ENCODE results near the gene CREBZF. TPM values are rescaled to one million over a fixed set of nuclear protein-coding genes. Genes with fewer than 3 reads are reported as not detected.

The CREBZF gene
- total RNA-seq, 4 donors from 2014 or later: 26.1 to 87.1 (median 32.8) TPM

DNA sequence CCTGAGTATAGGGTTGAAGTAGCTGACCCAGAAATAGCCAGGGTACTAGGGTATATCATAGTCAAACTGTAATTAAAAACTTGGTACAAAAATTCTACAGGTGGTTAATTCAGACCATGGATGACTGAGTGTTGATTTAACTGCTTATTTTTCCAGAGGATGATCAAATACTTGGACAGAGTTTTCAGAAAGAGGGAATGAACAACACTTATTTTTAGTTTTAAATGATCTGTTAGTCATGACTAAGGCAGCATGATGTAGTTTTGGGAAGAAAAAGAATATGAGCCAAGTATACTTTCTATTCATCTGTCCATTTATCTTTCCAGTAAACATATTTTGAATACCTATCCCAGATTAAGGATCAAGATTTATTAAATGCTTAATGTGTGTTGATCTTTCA is 40.9 kb upstream of the CREBZF start:
- H3K27ac ChIP-seq: no peak overlapping the region
- H3K4me3 ChIP-seq: no peak overlapping the region
- no peaks in the 10 kb centered on the region for H3K27me3 ChIP-seq
- DNase-seq (ENCODE audit: low spot score in 2 of 2): no peak
- no peak for TF ChIP-seq POLR2A (IDR thresholded peaks at IDR 0.05)
- TF ChIP-seq CTCF (IDR thresholded peaks at IDR 0.05): no peak
- no peak for TF ChIP-seq POLR2AphosphoS5 (IDR thresholded peaks at IDR 0.05)
- TF ChIP-seq EP300 (IDR thresholded peaks at IDR 0.05): no peak
- H3K4me1 ChIP-seq: no peaks in the 10 kb centered on the region
- no peaks in the 10 kb centered on the region for H3K9me3 ChIP-seq
- no peaks in the 10 kb centered on the region for H3K36me3 ChIP-seq

DNA sequence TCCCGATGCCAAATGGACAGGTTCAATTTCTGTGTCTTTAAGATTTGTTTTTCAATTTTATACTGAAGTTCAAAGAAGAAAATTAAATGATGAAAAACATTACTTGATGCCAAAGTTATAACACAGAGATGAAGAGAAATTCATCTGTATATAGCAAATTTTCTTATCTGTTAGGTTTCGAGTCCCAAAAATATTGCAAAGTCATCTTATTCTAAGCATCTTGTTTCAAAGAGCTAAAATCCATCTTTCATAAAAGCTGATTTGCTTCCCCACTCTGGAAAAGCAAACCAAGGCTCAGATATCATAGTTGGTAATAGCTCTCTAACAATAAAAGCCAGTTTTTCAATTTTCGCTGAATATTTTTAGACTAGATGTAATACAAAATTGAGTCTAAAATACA is 40.0 kb upstream of the CREBZF start:
- Histone ChIP-seq H3K4me1 (no peaks in the 10 kb centered on the region), H3K27me3 (no peaks in the 10 kb centered on the region), H3K36me3 (no peaks in the 10 kb centered on the region), H3K27ac (no peak overlapping the region), H3K9me3 (no peaks in the 10 kb centered on the region), H3K4me3 (no peak overlapping the region)
- TF ChIP-seq POLR2AphosphoS5 (IDR thresholded peaks at IDR 0.05) (no peak), CTCF (IDR thresholded peaks at IDR 0.05) (no peak), EP300 (IDR thresholded peaks at IDR 0.05) (no peak)
- 98% methylated on average over 3 of the region's 3 CpGs for WGBS
- no peak for DNase-seq (ENCODE audit: low spot score in 2 of 2)

DNA sequence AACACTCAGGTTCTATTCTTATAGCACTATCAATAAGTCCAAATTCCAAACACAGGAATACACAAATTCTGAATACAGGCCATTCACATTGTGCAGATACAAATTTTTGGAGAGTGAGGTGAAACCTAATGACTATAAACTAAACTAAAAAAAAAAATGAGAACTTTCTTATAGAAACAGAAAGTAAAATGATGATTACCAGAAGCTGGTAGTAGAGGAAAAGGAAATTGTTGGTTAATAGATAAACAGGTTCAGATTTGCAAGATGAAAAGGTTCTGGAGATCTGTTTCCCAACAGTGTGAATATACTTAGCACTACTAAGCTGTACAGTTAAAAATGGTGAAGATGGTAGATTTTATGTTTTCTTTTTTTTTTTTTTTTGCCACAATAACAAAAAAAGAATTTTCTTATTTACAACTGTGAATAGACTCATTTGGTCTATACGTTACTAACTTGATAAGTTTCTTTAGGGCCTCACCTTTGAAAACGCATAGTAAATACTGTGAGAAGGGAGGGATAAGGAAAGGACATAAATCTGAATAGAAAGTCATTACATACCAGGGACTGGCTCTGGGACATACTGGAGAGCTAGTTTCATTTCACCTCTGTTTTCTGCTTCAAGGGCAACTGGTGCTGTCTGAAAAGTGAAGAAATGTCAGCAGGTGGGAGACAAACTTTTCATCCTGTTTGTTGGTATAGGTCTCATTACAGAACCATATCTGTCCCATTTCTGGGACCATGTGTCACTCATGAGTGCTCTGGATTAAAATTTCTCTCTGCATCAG is 35.2 kb upstream of the CREBZF start:
- Histone ChIP-seq H3K27ac (no peak overlapping the region), H3K9me3 (no peaks in the 10 kb centered on the region)
- 83% methylated on average over 2 of the region's 2 CpGs for WGBS

GRCh38 chr11:85698195-85698594 is 33.3 kb upstream of the CREBZF start:
- H3K4me1 ChIP-seq: no peaks in the 10 kb centered on the region
- H3K4me3 ChIP-seq: no peak overlapping the region
- H3K27ac ChIP-seq: no peak overlapping the region
- no peaks in the 10 kb centered on the region for H3K9me3 ChIP-seq
- H3K36me3 ChIP-seq: no peaks in the 10 kb centered on the region
- H3K27me3 ChIP-seq: no peaks in the 10 kb centered on the region
- DNase-seq (ENCODE audit: low spot score in 2 of 2): no peak
- TF ChIP-seq POLR2A (IDR thresholded peaks at IDR 0.05) (no peak), POLR2AphosphoS5 (IDR thresholded peaks at IDR 0.05) (no peak), EP300 (IDR thresholded peaks at IDR 0.05) (no peak)
- WGBS: 57% methylated on average over 1 of the region's 1 CpG

More for the DNA sequence above, 35.2 kb upstream of the CREBZF start:
- no peaks in the 10 kb centered on the region for H3K4me1 ChIP-seq
- TF ChIP-seq POLR2AphosphoS5 (IDR thresholded peaks at IDR 0.05) (no peak), POLR2A (IDR thresholded peaks at IDR 0.05) (no peak), EP300 (IDR thresholded peaks at IDR 0.05) (no peak), CTCF (IDR thresholded peaks at IDR 0.05) (no peak)
- no peaks in the 10 kb centered on the region for H3K27me3 ChIP-seq
- DNase-seq (ENCODE audit: low spot score in 2 of 2): no peak
- H3K4me3 ChIP-seq: no peak overlapping the region
- no peaks in the 10 kb centered on the region for H3K36me3 ChIP-seq

DNA sequence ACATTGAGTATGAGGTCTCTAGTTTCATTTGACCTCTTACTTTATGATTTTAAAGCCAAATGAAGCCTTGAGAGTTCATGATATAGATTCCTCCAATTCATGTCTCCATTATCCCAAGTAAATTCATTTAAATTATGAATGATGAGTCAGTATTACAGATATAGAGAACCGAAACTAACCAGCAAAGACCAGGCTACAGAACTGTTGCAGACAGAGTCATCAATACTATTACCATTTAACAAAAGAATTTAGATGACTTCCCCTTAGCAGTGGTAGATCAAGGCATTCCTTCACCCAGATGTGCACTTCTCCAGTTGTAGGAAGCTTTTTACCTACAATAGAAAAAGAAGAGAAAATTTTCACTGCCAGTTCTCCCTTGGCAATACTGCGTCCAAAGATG is 32.8 kb upstream of the CREBZF start:
- no peak overlapping the region for H3K4me3 ChIP-seq
- no peaks in the 10 kb centered on the region for H3K27me3 ChIP-seq
- no peak for DNase-seq (ENCODE audit: low spot score in 2 of 2)
- no peaks in the 10 kb centered on the region for H3K36me3 ChIP-seq
- H3K9me3 ChIP-seq: no peaks in the 10 kb centered on the region
- no peaks in the 10 kb centered on the region for H3K4me1 ChIP-seq
- TF ChIP-seq POLR2AphosphoS5 (IDR thresholded peaks at IDR 0.05) (no peak), POLR2A (IDR thresholded peaks at IDR 0.05) (no peak), EP300 (IDR thresholded peaks at IDR 0.05) (no peak), CTCF (IDR thresholded peaks at IDR 0.05) (no peak)
- no peak overlapping the region for H3K27ac ChIP-seq
- 64% methylated on average over 2 of the region's 2 CpGs for WGBS

Measured in suprapubic skin (tissue), 4 donors.